DOHH2 (cell line): Measurements from ENCODE around the gene OGFOD2.

Source experiments
- EZH2phosphoT487 ChIP-seq: fragments of 200-600 bp; sonication (generic); IDR thresholded peaks from 2 replicates; pipeline ENCODE4 v1.6.1; 2017; ENCODE audit warnings: borderline replicate concordance, mild to moderate bottlenecking, antibody characterized with exemption, low read length, moderate library complexity, mixed read lengths
- TF ChIP-seq, protein P1 (sequence below): fragments of 200-600 bp; sonication (generic); IDR thresholded peaks from one replicate; pipeline ENCODE4 v1.5.1; 2014; ENCODE audit warnings: antibody characterized with exemption, mild to moderate bottlenecking, low read depth, low read length; ENCODE audit not compliant: poor library complexity, severe bottlenecking

DNA sequence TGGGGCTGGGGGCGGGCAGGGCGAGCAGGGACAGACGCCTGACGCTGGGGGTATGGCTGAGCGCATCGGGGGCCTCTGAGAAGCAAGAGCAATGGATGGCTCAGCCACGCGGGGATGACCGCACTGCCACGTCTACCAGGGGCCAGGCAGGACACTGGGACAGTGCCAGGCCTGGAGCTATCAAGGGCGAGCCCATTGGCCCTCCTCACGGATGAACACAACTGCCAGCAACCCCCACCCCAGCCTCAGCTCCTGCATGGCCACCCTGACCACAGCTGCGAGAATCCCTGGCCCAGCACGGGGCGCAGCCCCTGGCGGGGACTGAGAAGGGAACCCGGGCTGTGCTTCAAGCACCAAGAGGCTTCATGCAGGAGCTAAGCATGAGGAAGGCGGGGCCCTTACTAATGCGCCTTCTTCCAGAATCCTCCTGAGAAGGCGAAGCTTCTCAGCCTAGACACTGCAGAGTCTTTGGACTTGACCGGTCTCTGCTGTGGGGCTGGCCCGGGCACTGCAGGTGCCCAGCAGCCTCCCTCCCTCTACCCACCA lies 14.9 kb downstream of the OGFOD2 start:
- TF ChIP-seq, protein P1, sequence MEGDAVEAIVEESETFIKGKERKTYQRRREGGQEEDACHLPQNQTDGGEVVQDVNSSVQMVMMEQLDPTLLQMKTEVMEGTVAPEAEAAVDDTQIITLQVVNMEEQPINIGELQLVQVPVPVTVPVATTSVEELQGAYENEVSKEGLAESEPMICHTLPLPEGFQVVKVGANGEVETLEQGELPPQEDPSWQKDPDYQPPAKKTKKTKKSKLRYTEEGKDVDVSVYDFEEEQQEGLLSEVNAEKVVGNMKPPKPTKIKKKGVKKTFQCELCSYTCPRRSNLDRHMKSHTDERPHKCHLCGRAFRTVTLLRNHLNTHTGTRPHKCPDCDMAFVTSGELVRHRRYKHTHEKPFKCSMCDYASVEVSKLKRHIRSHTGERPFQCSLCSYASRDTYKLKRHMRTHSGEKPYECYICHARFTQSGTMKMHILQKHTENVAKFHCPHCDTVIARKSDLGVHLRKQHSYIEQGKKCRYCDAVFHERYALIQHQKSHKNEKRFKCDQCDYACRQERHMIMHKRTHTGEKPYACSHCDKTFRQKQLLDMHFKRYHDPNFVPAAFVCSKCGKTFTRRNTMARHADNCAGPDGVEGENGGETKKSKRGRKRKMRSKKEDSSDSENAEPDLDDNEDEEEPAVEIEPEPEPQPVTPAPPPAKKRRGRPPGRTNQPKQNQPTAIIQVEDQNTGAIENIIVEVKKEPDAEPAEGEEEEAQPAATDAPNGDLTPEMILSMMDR = no peak
- no peak for TF ChIP-seq EZH2phosphoT487
